Measurements from ENCODE around the gene TNFRSF1B.

TNFRSF1B gene

GRCh38 chr1:12166834-12167492 lies at the start of gene TNFRSF1B:
TNFRSF1B (plus strand) TSS chr1:12166991; CDS start chr1:12167092, 101 bp downstream.
- no peak for DNase-seq

- no peak for DNase-seq
Measured at GRCh38 chr1:12121212-12122003, 45.4 kb upstream of the TNFRSF1B start.

GRCh38 chr1:12123172-12123571 lies 43.6 kb upstream of the TNFRSF1B start:
- no peak for DNase-seq

GRCh38 chr1:12124693-12125421 lies 41.9 kb upstream of the TNFRSF1B start:
- no peak for DNase-seq

GRCh38 chr1:12125422-12126355 lies 41.1 kb upstream of the TNFRSF1B start:
- no peak for DNase-seq

- DNase-seq = no peak
Measured at GRCh38 chr1:12126781-12127180, 40.0 kb upstream of the TNFRSF1B start.

- DNase-seq = no peak
Measured at GRCh38 chr1:12127206-12127810, 39.5 kb upstream of the TNFRSF1B start.

- DNase-seq = no peak
Measured at GRCh38 chr1:12128120-12128519, 38.7 kb upstream of the TNFRSF1B start.

- DNase-seq = no peak
Measured at GRCh38 chr1:12129624-12130023, 37.2 kb upstream of the TNFRSF1B start.

- no peak for DNase-seq
Measured at GRCh38 chr1:12130466-12131130, 36.2 kb upstream of the TNFRSF1B start.

GRCh38 chr1:12132078-12132477 lies 34.7 kb upstream of the TNFRSF1B start:
- DNase-seq = no peak

GRCh38 chr1:12134716-12135115 lies 32.1 kb upstream of the TNFRSF1B start:
- no peak for DNase-seq

GRCh38 chr1:12135612-12136011 lies 31.2 kb upstream of the TNFRSF1B start:
- DNase-seq = no peak

- no peak for DNase-seq
Measured at GRCh38 chr1:12136916-12137610, 29.7 kb upstream of the TNFRSF1B start.

GRCh38 chr1:12138196-12139168 lies 28.3 kb upstream of the TNFRSF1B start:
- no peak for DNase-seq

GRCh38 chr1:12140016-12140415 lies 26.8 kb upstream of the TNFRSF1B start:
- DNase-seq = no peak

- DNase-seq = no peak
Measured at GRCh38 chr1:12140515-12141162, 26.2 kb upstream of the TNFRSF1B start.

GRCh38 chr1:12141163-12141850 lies 25.5 kb upstream of the TNFRSF1B start:
- no peak for DNase-seq

Data from NCI-H1436 treated with DMSO at 0.1 percent for 48 hours (cell line).